Measurements from ENCODE around the gene ARFGEF2.

GRCh38 chr20:48885237-48885636 lies 36.3 kb upstream of the ARFGEF2 start:
- TF ChIP-seq CTCF (optimal IDR thresholded peaks at IDR 0.05 in 1 of 3, IDR thresholded peaks at IDR 0.05 in 1 of 3, conservative IDR thresholded peaks at IDR 0.05 in 1 of 3; ENCODE audit: extremely low read depth in 1 of 3, insufficient read depth in 2 of 3, low read length in 3 of 3) (no peak), EZH2 (IDR thresholded peaks at IDR 0.05; ENCODE audit: low read length) (no peak)

All from keratinocyte (primary cell).